ENCODE measurements around the gene LIPC.

DNA sequence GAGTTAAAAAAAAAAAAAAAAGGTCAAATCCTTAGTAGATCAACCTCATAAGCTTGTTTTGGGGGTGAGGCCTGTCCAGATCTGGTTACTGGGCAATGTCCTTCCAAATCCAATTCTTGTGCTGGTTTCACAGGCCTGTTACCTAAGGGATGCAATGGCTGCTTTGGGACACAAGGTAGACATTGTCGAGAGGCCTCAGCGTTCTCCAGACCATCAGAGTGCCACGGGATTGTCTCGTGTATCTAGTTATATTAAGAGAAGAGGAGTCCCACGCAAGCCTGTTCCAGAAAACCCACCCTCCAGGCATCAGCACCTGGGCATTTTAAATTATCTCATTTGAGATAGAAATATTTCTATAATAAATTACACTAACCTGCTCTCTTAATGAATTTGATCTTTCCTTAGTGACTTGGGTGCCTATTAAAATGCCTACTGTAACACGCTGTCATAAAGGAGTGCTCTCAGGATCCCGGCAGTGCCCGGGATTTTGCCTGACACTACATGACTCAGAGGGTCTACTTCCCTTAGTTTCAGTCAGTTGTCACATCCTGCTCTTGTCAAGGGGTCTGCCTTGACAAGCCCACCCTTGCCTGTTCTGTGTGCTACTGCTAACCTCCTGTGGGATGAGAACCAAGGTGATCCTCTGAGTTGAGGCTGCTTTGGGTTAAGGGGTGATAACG is 116.0 kb downstream of the LIPC start:
- TF ChIP-seq POLR2A (IDR thresholded peaks at IDR 0.05) = no peak
- TF ChIP-seq, protein P1, sequence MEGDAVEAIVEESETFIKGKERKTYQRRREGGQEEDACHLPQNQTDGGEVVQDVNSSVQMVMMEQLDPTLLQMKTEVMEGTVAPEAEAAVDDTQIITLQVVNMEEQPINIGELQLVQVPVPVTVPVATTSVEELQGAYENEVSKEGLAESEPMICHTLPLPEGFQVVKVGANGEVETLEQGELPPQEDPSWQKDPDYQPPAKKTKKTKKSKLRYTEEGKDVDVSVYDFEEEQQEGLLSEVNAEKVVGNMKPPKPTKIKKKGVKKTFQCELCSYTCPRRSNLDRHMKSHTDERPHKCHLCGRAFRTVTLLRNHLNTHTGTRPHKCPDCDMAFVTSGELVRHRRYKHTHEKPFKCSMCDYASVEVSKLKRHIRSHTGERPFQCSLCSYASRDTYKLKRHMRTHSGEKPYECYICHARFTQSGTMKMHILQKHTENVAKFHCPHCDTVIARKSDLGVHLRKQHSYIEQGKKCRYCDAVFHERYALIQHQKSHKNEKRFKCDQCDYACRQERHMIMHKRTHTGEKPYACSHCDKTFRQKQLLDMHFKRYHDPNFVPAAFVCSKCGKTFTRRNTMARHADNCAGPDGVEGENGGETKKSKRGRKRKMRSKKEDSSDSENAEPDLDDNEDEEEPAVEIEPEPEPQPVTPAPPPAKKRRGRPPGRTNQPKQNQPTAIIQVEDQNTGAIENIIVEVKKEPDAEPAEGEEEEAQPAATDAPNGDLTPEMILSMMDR (IDR thresholded peaks at IDR 0.05) = no peak
- TF ChIP-seq EP300 (IDR thresholded peaks at IDR 0.05) = no peak

Data from sigmoid colon (tissue), 4 donors.